HT-29 (cell line): ENCODE data around the gene ENC1. TPM values are rescaled to one million over a fixed set of nuclear protein-coding genes. Genes with fewer than 3 reads are reported as not detected.
"Not testable (repeated sequence)": the region's sequence is repeated elsewhere in the genome, so short reads cannot be mapped to it uniquely, and the experiment has no call there.

ENCODE experiments used
- DNase-seq: peaks from one replicate; pipeline ENCODE4 v3.0.0-alpha.2; 2015; ENCODE audit warnings: low spot score
- total RNA-seq: library from RNA; depleted of rRNA; stranded (reverse); fragments of >200 nt; shearing (Covaris generic); gene quantifications from 2 replicates; pipeline ENCODE4 v1.2.3, GENCODE V29; 2014; rRNA removed

The ENC1 gene
- 397 and 427 TPM in 2 replicates for total RNA-seq

GRCh38 chr5:74640450-74640953 is at the start of gene ENC1:
Gene ENC1 (minus strand): TSS chr5:74640728. CDS start chr5:74636485, 4,243 bp downstream.
- peak; percentile 88 for DNase-seq

- no peak for DNase-seq
Observed at GRCh38 chr5:74686962-74687751, 46.6 kb upstream of the ENC1 start.

- peak; percentile 8 for DNase-seq
Observed at GRCh38 chr5:74685979-74686631, 45.6 kb upstream of the ENC1 start.

- DNase-seq = peak; percentile 92
Observed at GRCh38 chr5:74684900-74685851, 44.6 kb upstream of the ENC1 start, which contains the start of gene HEXB. Gene HEXB (plus strand): TSS chr5:74685233. CDS start chr5:74685261, 28 bp downstream.

- no peak for DNase-seq
Observed at GRCh38 chr5:74679966-74680365, 39.4 kb upstream of the ENC1 start.

GRCh38 chr5:74679300-74679699 is 38.8 kb upstream of the ENC1 start:
- DNase-seq = not testable (repeated sequence)

GRCh38 chr5:74678123-74678522 is 37.6 kb upstream of the ENC1 start:
- DNase-seq = not testable (repeated sequence)

- DNase-seq = not testable (repeated sequence)
Observed at GRCh38 chr5:74676466-74676865, 35.9 kb upstream of the ENC1 start.

GRCh38 chr5:74673011-74673790 is 32.7 kb upstream of the ENC1 start:
- peak; percentile 56 for DNase-seq

GRCh38 chr5:74672215-74672877 is 31.8 kb upstream of the ENC1 start:
- DNase-seq = no peak

GRCh38 chr5:74670396-74671038 is 30.0 kb upstream of the ENC1 start:
- DNase-seq = peak; percentile 79

- DNase-seq = peak; percentile 83
Observed at GRCh38 chr5:74669821-74670220, 29.3 kb upstream of the ENC1 start.

GRCh38 chr5:74667396-74667795 is 26.9 kb upstream of the ENC1 start:
- no peak for DNase-seq

GRCh38 chr5:74665816-74666215 is 25.3 kb upstream of the ENC1 start:
- no peak for DNase-seq

- DNase-seq = no peak
Observed at GRCh38 chr5:74665273-74665672, 24.7 kb upstream of the ENC1 start.

GRCh38 chr5:74664551-74664950 is 24.0 kb upstream of the ENC1 start:
- DNase-seq = no peak

- no peak for DNase-seq
Observed at GRCh38 chr5:74660873-74661272, 20.3 kb upstream of the ENC1 start.

GRCh38 chr5:74660140-74660539 is 19.6 kb upstream of the ENC1 start:
- DNase-seq = no peak

- DNase-seq = no peak
Observed at GRCh38 chr5:74659172-74659571, 18.6 kb upstream of the ENC1 start.

- no peak for DNase-seq
Observed at GRCh38 chr5:74657165-74657564, 16.6 kb upstream of the ENC1 start.
